HG02588 (cell line): ENCODE measurements around the gene PDILT.
"Not testable (repeated sequence)": the region's sequence is repeated elsewhere in the genome, so short reads cannot be mapped to it uniquely, and the experiment has no call there.

Source experiments
- ATAC-seq: cut with Tn5 transposase; IDR thresholded peaks from one replicate; pipeline ENCODE4 v1.9.1; 2021; ENCODE audit warnings: mild to moderate bottlenecking, moderate library complexity; ENCODE audit not compliant: unreplicated experiment

Gene PDILT, protein sequence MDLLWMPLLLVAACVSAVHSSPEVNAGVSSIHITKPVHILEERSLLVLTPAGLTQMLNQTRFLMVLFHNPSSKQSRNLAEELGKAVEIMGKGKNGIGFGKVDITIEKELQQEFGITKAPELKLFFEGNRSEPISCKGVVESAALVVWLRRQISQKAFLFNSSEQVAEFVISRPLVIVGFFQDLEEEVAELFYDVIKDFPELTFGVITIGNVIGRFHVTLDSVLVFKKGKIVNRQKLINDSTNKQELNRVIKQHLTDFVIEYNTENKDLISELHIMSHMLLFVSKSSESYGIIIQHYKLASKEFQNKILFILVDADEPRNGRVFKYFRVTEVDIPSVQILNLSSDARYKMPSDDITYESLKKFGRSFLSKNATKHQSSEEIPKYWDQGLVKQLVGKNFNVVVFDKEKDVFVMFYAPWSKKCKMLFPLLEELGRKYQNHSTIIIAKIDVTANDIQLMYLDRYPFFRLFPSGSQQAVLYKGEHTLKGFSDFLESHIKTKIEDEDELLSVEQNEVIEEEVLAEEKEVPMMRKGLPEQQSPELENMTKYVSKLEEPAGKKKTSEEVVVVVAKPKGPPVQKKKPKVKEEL

DNA sequence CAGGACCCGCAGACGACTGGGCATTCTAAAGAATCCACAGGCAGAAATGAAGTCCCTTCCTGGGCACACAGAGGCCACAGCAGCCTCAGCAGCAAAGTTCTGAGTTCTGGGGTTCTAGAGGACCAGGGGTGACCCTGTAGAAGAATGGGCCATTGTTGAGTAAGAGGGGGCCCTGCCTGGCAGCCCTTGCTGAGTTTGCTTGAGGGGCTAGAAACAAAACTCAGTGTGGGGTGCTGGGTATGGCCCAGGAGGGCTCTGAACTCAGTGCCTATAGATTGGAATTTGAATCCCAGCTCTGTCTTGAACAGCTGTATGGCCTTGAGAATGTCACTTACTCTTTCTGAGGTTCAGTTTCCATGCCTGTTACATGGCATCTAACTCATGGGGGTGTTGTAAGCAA, at the start of gene PDILT:
Gene PDILT (minus strand): TSS at position 101 of the 400 bp plus-strand sequence. CDS start 5,437 bp downstream, outside the sequence.
- ATAC-seq: no peak

DNA sequence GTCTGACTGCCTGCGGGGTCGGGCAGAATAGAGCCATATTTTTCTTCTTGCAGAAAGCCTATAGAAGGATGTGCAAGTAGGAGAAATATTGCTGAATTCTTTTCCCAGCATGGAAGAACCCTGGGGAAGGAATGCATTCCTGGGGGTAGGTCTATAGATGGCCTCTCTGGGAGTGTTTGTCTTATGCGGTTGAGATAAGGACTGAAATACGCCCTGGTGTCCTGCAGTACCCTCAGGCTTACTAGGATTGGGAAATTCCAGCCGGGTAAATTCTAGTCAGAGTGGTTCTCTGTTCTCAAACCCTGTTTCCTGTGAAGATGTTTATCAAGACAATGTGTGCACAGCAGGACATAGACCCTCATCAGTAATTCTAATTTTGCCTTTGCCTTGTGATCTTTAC, 49.1 kb upstream of the PDILT start:
- not testable (repeated sequence) for ATAC-seq

- not testable (repeated sequence) for ATAC-seq
Observed at GRCh38 chr16:20451364-20451763, 46.8 kb upstream of the PDILT start, which contains the start of gene ACSM2A. ACSM2A (plus strand) TSS chr16:20451521; CDS start chr16:20460115, 8,594 bp downstream.

DNA sequence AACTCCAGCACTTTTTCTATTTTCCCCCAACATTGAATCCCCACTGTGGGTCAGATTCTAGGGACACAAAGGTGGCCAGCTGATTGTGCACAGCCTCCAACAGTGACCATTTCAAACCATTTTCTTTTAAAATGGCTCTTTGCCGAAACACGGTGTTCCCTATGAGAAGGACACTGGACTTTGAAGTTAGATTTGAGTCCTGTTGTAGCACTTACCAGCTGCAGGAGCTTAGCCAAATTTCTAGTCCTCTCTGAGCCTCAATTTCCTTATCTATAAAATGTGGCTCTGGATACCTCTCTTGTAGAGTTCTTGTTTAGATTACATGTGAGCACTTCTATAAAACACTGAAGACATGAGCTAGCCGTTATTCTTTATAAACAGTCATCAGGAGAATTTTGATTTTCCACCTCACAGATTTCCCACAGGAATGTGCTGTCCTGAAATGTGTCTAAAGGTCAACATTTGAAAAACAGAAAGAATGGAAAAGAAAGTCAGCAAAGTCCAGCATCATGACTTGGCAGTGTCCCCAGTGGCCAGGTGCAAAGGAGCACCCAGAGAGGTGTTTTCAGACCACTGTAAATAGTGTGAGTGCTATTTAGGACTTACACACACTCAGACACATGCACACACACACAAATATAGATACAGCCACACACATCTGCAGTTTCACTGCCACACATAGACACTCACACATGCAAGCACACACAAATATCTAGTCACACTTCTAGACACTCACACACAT, 42.3 kb upstream of the PDILT start:
- ATAC-seq: not testable (repeated sequence)

GRCh38 chr16:20441859-20442258, 37.3 kb upstream of the PDILT start:
- not testable (repeated sequence) for ATAC-seq

GRCh38 chr16:20441191-20441590, 36.7 kb upstream of the PDILT start:
- ATAC-seq: no peak

GRCh38 chr16:20440731-20441130, 36.2 kb upstream of the PDILT start:
- ATAC-seq: not testable (repeated sequence)

GRCh38 chr16:20439820-20440231, 35.3 kb upstream of the PDILT start:
- not testable (repeated sequence) for ATAC-seq

DNA sequence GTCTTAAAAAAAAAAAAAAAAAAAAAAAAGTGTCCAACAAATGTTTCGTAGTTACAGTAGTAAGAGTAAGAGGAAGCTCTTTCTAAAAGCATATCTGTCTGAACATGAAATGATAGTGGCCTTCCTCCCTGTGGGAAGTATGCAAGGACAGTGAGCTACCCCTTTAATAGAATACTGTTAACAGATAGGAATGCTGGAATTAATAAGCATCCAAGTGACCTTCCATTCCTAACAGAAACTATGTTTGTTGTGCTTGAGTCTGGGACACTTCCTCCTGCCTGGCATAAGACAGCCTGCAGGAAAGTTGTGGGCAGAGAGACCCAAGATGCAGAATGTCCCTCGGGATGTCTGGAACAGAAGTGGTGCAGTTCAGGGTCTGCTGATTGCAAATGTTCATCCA, 34.4 kb upstream of the PDILT start:
- ATAC-seq: not testable (repeated sequence)

- ATAC-seq: no peak
Observed at GRCh38 chr16:20430948-20431347, 26.4 kb upstream of the PDILT start.

GRCh38 chr16:20430480-20430879, 25.9 kb upstream of the PDILT start:
- ATAC-seq: not testable (repeated sequence)

DNA sequence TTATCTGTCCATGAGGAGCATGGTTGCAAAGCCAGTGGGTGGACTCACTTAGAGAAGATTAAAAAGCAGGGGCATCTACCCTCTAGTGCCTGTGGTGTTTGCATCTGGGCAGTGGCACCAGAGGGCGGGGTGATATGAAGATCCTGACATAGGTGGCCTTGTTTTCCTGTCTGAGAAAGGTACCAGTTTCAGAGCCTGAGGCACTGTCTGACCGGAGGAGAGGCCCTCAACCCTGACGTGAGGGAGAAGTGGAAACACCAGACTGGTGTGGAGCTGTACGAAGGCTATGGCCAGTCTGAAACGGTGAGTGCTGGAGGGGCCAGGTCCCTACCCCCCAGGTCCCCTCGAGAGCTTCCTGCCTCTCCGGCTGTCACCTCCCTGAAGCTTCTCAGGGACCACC, 25.0 kb upstream of the PDILT start:
- ATAC-seq: not testable (repeated sequence)

DNA sequence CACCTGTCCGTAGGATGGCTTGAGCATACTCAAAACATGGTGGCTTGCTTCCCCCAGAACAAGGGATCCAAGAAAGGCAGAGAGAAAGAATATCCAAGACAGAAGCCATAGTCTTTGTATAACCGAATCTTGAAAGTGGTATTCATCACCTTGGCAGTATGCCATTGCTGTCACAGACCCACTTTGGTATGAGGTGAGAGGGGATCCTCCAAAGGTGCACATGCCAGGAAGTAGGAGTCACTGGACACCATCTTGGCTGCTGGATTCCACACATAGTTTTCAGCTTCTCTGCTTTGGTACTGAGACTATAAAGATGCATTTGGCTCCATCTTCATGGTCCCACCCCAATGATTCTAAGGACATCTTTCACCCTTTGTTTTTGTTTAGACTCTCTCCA, 22.9 kb upstream of the PDILT start:
- not testable (repeated sequence) for ATAC-seq

- ATAC-seq: no peak
Observed at GRCh38 chr16:20424129-20424866, 19.8 kb upstream of the PDILT start.

DNA sequence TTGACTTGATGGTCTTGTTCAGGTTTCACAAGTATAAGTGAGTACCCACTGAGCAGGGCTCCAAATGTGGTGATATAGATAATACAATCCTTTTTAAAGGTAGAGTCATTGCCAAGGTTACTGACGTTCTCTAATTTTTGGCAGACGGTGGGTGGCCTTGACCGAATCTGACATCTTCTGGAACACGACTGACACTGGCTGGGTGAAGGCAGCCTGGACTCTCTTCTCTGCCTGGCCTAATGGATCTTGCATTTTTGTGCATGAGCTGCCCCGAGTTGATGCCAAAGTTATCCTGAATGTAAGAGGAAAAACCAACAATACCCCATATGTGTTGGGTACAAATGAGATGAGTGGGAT, 19.2 kb upstream of the PDILT start:
- not testable (repeated sequence) for ATAC-seq

DNA sequence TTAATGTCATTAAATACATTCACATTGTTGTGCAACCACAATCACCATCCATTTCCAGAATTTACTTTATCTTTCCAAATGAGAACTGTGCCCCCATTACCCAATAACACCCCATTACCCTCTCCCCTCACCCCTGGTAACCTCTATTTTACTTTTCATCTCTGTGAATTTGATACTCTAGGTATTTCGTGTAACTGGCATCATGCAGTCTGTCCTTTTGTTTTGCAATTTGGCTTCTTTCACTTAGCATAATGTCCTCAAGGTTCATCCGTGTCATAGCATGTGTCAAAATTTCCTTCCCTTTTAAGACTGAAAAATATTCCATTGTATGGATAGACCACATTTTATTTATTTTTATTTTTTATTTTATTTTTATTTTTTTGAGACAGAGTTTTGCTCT, 17.2 kb upstream of the PDILT start:
- ATAC-seq: not testable (repeated sequence)

DNA sequence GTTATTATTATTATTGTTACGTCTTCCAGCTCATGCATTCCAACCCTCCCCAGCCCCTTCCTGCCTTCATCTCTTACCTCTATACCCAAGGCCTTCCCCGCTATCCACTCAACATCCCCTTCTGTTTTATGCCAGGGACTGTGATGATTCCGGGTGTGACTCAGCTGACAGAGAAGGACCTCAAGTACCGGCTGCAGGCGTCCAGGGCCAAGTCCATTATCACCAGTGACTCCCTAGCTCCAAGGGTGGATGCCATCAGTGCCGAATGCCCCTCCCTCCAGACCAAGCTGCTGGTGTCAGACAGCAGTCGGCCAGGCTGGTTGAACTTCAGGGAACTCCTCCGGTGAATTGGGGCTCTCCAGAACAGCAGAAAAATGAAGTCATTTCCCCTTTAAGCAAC, 14.6 kb upstream of the PDILT start:
- ATAC-seq: not testable (repeated sequence)

DNA sequence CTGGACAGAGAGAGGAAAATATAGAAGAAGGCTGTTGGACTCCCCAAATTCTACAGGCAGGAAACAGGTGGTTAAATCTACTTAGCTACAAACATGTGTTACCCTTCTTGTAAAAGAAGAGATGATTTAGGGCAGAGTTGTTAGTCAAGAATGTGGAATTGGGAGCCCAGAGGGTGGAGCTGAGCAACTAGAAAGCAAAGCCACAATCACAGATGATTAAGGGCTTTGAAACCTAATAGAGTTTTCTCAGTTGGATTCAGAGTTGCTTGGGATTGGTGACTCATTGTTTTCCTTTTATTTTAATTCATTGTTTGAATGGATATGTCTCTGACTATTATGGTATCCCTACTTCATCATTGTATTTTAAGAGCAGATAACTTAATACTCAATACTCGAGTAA, 11.0 kb upstream of the PDILT start:
- ATAC-seq: no peak

- ATAC-seq: no peak
Observed at GRCh38 chr16:20411055-20411454, 6.5 kb upstream of the PDILT start.

GRCh38 chr16:20410121-20410723, 5.7 kb upstream of the PDILT start:
- ATAC-seq: peak; percentile 67
